Measurements from ENCODE around the gene ARSA. TPM values are rescaled to one million over a fixed set of nuclear protein-coding genes. Genes with fewer than 3 reads are reported as not detected.

Gene ARSA
- total RNA-seq, 6 experiments from 2014 or later: 28.0 to 35.4 (median 30.6) TPM

DNA sequence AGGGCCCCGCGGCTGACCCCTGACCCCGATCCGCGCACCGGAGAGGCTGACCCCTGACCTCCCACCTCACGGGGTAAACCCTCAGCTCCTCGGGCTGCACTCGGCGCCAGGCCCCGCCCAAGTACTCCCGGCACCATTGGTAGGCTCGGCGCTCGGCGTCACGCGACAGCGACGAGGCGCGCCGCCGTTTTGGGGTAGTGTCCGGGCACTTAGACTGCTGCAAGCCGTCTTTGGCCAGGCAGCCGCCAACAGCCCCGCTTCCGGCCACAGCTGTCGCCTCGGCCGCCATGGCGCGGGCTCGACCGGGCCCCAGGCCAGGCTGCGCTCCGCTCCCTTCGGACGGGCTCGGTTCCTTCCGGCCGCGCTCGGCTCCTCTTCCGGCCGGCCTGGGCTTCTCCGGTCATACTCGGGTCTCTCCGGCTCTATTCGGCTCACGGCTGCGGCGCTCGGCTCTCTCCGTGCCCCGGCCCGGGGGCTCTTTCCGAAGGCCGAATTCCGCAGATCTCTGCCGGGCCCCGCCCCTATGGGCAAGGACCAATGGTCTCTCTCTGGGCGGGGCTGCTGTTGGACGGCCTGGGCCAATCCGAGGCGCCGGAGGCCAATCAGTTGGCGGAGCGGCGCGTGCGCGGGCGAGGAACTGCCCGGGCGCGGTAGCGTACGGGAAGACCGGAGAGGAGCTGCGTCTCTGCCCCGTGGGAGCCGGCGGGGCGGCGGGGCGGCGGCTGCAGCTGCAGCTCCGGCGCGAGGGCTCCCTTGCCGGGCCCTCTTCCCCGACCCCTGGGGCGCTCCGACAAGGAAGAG lies 45.3 kb downstream of the ARSA start, which contains the start of gene CHKB:
Gene CHKB (minus strand): TSS at position 357 of the 801 bp plus-strand sequence. CDS start 68 bp downstream, at position 289.
- peak; percentile 97 for DNase-seq
- peaks cover 10% of the 10 kb centered on the region; the same call in 1 of the 2 replicates for H3K27me3 Mint-ChIP-seq (ENCODE audit: insufficient read depth)
- H3K4me3 Mint-ChIP-seq: peak within 1 kb of the TSS; percentile 92
- peak within 1 kb of the TSS; percentile 88 for H3K27ac Mint-ChIP-seq
- H3K36me3 Mint-ChIP-seq (ENCODE audit: low read depth): no peaks in the 10 kb centered on the region
- TF ChIP-seq, protein P1, sequence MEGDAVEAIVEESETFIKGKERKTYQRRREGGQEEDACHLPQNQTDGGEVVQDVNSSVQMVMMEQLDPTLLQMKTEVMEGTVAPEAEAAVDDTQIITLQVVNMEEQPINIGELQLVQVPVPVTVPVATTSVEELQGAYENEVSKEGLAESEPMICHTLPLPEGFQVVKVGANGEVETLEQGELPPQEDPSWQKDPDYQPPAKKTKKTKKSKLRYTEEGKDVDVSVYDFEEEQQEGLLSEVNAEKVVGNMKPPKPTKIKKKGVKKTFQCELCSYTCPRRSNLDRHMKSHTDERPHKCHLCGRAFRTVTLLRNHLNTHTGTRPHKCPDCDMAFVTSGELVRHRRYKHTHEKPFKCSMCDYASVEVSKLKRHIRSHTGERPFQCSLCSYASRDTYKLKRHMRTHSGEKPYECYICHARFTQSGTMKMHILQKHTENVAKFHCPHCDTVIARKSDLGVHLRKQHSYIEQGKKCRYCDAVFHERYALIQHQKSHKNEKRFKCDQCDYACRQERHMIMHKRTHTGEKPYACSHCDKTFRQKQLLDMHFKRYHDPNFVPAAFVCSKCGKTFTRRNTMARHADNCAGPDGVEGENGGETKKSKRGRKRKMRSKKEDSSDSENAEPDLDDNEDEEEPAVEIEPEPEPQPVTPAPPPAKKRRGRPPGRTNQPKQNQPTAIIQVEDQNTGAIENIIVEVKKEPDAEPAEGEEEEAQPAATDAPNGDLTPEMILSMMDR (IDR thresholded peaks at IDR 0.05): no peak
- peaks cover 14% of the 10 kb centered on the region for H3K4me1 Mint-ChIP-seq (ENCODE audit: low read depth)
- H3K9me3 Mint-ChIP-seq: no peaks in the 10 kb centered on the region

DNA sequence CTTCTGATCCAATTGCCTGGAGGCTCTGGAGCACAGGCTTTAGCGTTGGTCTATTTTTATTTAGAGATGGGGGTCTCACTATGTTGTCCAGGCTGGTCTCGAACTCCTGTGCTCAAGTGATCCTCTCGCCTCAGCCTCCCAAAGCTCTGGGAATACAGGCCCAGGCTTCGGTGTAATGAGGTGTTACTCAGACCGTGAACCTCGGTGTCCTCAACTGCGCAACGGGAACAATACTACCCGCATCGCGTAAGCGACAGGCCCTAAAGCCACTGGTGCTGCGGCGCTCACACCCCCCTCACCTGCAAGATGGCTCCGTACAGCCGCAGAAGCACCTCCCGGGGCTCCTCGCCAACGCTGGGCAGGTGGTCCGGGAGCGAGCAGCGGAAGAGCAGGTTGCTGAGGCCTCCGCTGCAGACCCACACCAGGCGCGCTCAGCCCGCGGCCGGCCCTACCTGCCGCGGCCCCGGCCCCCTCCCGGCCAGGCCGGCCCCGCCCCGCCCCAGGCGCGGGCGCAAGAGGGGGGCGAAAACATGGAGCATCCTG lies 45.9 kb downstream of the ARSA start:
- Mint-ChIP-seq H3K36me3 (ENCODE audit: low read depth) (no peaks in the 10 kb centered on the region), H3K27me3 (ENCODE audit: insufficient read depth) (peaks cover 11% of the 10 kb centered on the region), H3K9me3 (no peaks in the 10 kb centered on the region), H3K4me1 (ENCODE audit: low read depth) (peaks cover 14% of the 10 kb centered on the region), H3K4me3 (peak overlapping the region; percentile 92), H3K27ac (peak overlapping the region; percentile 88)
- TF ChIP-seq, protein P1 (IDR thresholded peaks at IDR 0.05): no peak
- no peak for DNase-seq

DNA sequence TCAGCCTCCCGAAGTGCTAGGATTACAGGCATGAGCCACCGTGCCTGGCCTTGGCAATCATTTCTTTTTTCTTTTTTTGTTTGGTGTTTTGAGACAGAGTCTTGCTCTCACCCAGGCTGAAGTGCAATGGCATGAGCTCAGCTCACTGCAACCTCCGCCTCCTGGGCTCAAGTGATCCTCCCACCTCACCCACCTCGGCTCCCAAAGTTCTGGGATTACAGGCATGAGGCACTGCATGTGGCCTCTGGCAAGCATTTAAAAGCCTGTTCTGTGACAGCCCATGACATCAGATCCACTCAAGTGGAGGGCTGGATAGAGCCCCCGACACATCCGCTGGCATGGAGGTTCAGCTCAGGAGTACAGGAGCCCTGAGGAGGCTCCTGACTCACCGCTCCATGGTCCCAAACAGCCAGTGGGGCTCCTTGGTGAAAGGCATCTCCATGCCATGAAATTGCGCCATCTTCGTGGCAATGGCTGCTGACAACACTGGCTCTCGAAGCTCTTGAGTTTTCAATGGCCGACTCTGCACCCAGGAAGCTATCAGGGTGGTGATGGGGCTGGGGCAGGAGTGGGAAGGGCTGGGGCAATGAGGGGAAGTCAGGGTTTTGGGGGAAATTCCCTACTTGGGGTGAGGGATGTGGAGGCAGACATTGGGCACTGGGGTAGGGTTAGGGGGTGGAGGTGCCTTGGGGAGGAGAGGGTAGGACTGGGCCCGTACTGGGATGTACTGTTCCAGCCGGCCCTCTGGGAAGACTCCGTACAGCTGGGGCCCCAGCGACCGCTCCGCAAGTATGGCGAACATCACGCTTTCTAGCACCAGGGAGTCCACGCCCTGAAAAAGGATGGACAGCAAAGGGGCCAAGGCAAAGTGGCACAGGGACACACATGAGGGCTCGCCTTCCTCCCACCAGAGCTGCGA lies 46.7 kb downstream of the ARSA start:
- DNase-seq: no peak
- TF ChIP-seq, protein P1 (IDR thresholded peaks at IDR 0.05): no peak
- H3K27ac Mint-ChIP-seq: no peak overlapping the region
- no peaks in the 10 kb centered on the region for H3K36me3 Mint-ChIP-seq (ENCODE audit: low read depth)
- peak overlapping the region; percentile 92 for H3K4me3 Mint-ChIP-seq
- no peaks in the 10 kb centered on the region for H3K9me3 Mint-ChIP-seq
- peaks cover 13% of the 10 kb centered on the region for H3K27me3 Mint-ChIP-seq (ENCODE audit: insufficient read depth)
- peaks cover 14% of the 10 kb centered on the region for H3K4me1 Mint-ChIP-seq (ENCODE audit: low read depth)

DNA sequence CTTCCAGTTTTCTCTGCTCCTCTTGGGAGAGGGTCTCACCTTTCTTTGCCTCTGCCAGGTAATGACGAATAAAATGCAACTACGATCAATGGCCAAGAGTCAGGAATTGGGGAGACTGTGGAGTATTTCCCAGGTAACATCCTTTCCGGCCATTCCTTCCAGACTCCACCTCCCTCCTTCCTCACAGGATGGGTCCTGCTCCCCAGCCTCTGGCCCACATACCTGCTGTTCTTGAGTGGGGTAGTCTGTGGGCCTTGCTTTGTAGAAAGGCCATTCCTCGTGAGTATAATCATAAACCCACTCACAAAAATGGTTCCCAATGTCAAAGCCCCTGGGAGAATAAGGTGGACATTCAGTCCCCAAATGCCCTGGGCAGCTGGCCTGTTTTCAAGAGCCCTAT lies 48.2 kb downstream of the ARSA start:
- TF ChIP-seq, protein P1 (IDR thresholded peaks at IDR 0.05): no peak
- no peaks in the 10 kb centered on the region for H3K36me3 Mint-ChIP-seq (ENCODE audit: low read depth)
- H3K4me1 Mint-ChIP-seq (ENCODE audit: low read depth): peaks cover 14% of the 10 kb centered on the region
- H3K27ac Mint-ChIP-seq: no peak overlapping the region
- no peak for DNase-seq
- peaks cover 11% of the 10 kb centered on the region for H3K27me3 Mint-ChIP-seq (ENCODE audit: insufficient read depth)
- no peaks in the 10 kb centered on the region for H3K9me3 Mint-ChIP-seq
- H3K4me3 Mint-ChIP-seq: no peak overlapping the region

DNA sequence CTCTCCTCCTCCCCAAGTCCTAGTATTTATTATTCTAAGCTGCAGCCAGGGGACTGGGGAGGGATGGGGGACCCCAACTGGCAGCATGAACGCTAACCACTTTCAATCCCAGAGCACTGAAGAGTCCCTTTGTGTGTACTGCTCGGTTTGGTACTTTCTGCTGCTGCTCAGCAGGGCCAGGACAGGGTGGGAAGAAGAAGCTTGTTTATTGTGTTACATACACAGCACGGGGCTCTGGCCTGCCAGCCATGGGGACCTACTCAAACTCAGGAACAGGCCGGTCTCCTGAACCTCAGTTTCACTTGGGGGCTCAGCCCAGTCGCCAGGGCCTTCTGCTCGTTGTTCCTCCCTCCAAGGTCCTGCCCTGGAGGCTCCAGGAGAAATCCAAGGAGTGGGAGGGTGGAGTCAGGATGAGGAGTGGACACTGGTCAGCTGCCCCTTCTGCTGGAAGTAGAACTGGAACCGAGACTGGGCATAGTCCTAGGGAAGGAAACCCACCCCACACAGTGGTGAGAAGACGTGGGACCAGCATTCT lies 49.1 kb downstream of the ARSA start:
- H3K4me1 Mint-ChIP-seq (ENCODE audit: low read depth): peaks cover 14% of the 10 kb centered on the region
- DNase-seq: no peak
- H3K27ac Mint-ChIP-seq: 0 out of 2 replicates have a peak overlapping the region, but pooled peaks have one; percentile 7

More for the DNA sequence above, 49.1 kb downstream of the ARSA start:
- H3K9me3 Mint-ChIP-seq: no peaks in the 10 kb centered on the region
- TF ChIP-seq, protein P1 (IDR thresholded peaks at IDR 0.05): no peak
- no peak overlapping the region for H3K4me3 Mint-ChIP-seq
- peaks cover 15% of the 10 kb centered on the region for H3K27me3 Mint-ChIP-seq (ENCODE audit: insufficient read depth)
- no peaks in the 10 kb centered on the region for H3K36me3 Mint-ChIP-seq (ENCODE audit: low read depth)

All from HFFc6 (cell line).